CD4-positive, alpha-beta T cell treated with Interleukin-15 for 4 hours (primary cell): ENCODE data around the gene OAF.
"Not testable (repeated sequence)": the region's sequence is repeated elsewhere in the genome, so short reads cannot be mapped to it uniquely, and the experiment has no call there.

ENCODE experiments used
- DNase-seq: peaks from one replicate; pipeline ENCODE4 v3.0.0-alpha.2; 2020; ENCODE audit warnings: low spot score

The OAF gene

DNA sequence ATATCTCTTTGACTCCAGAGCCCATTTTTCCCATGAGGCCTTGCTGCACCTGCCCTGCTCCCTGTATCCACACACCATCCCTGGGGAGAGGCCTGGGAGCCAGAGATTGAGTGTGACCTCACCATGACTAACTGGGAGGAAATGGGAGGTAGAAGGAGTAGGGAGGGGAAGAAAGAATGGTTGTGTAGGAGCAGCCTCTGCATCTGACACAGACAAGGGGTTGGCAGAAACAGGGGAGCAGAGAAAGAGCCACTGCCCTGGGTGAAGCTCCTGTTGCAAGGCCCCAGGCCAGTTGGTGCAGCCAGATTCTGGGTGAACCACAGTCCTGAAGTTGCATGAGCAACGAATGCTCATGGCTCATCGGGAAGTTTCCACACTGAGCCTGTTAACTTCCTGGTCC lies 61.5 kb downstream of the OAF start:
- no peak for DNase-seq

GRCh38 chr11:120273432-120273831 lies 62.6 kb downstream of the OAF start:
- DNase-seq, result no peak

GRCh38 chr11:120273956-120274355 lies 63.1 kb downstream of the OAF start:
- DNase-seq, result not testable (repeated sequence)

- no peak for DNase-seq
Observed at GRCh38 chr11:120279502-120279901, 68.7 kb downstream of the OAF start.
